Upper lobe of right lung (tissue), 1 donor: ENCODE measurements around the gene TRMT2A. TPM values are rescaled to one million over a fixed set of nuclear protein-coding genes. Genes with fewer than 3 reads are reported as not detected.
A peak's percentile ranks its signal among the peaks of the same experiment; 100 is the strongest.

Experiments
- ATAC-seq: fragments of 200-7000 bp; cut with Tn5 transposase; one replicate; pipeline ENCODE4 v1.9.1; 2020; ENCODE audit warnings: mild to moderate bottlenecking, moderate library complexity
- DNase-seq: peaks from one replicate; pipeline ENCODE4 v3.0.0-alpha.2; 2020
- H3K27ac ChIP-seq: fragments of 200-600 bp; one replicate; pipeline ENCODE4 v1.8.0; 2022
- H3K27me3 ChIP-seq: fragments of 200-600 bp; one replicate; pipeline ENCODE4 v1.8.0; 2022; ENCODE audit warnings: mild to moderate bottlenecking
- H3K36me3 ChIP-seq: fragments of 200-600 bp; one replicate; pipeline ENCODE4 v1.8.0; 2022
- H3K4me1 ChIP-seq: fragments of 200-600 bp; one replicate; pipeline ENCODE4 v1.8.0; 2022
- H3K4me3 ChIP-seq: fragments of 200-600 bp; one replicate; pipeline ENCODE4 v1.8.0; 2022; ENCODE audit warnings: mild to moderate bottlenecking
- H3K9me3 ChIP-seq: fragments of 200-600 bp; one replicate; pipeline ENCODE4 v1.8.0; 2022
- intact Hi-C: fragments of 100-400 bp; cut with DNase I; formaldehyde crosslinking; loops from one replicate; pipeline ENCODE4 v1.11.0; 2022
- total RNA-seq: library from RNA; stranded (reverse); fragmentation: NEBNext Ultra II Directional; extraction: Animal tissue kit (Norgen Biotek cat#: 25700); gene quantifications from one replicate; pipeline ENCODE4 v1.2.1, GENCODE V29; 2021
- TF ChIP-seq, protein P1 (sequence below): fragments of 200-600 bp; IDR thresholded peaks from one replicate; pipeline ENCODE4 v1.8.0; 2022; ENCODE audit warnings: antibody characterized with exemption
- donor health status: DM: no; HTN: yes; CAD: no; lungs with severe emphysema.

TRMT2A gene
- total RNA-seq, 1 donor from 2014 or later = 53.8 TPM

DNA sequence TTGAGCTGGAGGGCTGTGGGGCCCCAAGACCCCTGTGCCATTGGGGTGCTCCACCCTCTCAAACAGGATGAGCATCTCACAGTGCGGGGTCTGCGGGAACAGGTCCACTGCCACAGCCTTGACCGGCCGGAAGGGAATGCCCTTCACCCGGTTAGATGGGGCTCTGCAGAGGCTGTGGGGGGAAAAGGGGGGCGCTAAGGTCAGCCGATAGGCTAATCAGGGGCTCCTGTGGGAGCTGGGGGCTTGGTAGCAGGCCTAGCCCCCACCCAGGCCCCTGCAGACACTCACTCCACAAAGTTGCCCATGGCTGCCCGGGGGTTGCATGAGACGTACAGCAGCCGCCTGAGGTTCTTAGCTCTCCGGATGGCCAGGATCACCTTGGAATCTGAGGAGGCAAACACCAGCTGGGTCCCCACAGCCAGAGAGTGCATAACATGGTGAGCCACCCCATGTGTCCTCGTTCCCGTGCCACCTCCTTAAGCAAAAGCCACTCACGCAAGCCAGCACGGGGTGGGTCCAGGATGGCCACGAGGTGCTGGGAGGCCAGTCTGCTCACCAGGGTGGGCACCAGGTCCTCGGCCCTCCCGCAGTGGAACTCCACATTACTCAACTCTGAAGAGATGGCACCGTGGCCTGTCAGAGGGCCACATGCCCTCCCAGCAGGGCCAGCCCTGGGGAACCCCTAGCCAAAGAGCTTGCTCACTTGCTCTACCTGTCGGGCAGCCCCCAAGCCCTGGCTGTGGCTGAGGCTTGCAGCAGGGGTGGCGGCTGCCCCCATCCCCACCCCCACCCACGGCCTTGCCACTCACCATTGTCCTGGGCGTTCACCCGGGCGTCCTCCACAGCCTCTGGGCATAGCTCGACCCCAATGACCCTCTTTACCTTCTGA is 4.2 kb downstream of the TRMT2A start:
- Histone ChIP-seq H3K27me3 (no peaks in the 10 kb centered on the region), H3K27ac (no peak overlapping the region), H3K4me1 (peaks cover 10% of the 10 kb centered on the region), H3K4me3 (no peak overlapping the region), H3K9me3 (no peaks in the 10 kb centered on the region), H3K36me3 (peaks cover 69% of the 10 kb centered on the region)
- TF ChIP-seq, protein P1, sequence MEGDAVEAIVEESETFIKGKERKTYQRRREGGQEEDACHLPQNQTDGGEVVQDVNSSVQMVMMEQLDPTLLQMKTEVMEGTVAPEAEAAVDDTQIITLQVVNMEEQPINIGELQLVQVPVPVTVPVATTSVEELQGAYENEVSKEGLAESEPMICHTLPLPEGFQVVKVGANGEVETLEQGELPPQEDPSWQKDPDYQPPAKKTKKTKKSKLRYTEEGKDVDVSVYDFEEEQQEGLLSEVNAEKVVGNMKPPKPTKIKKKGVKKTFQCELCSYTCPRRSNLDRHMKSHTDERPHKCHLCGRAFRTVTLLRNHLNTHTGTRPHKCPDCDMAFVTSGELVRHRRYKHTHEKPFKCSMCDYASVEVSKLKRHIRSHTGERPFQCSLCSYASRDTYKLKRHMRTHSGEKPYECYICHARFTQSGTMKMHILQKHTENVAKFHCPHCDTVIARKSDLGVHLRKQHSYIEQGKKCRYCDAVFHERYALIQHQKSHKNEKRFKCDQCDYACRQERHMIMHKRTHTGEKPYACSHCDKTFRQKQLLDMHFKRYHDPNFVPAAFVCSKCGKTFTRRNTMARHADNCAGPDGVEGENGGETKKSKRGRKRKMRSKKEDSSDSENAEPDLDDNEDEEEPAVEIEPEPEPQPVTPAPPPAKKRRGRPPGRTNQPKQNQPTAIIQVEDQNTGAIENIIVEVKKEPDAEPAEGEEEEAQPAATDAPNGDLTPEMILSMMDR = no peak
- intact Hi-C loops = no loop called here
- no peak for DNase-seq
- no peak for ATAC-seq

DNA sequence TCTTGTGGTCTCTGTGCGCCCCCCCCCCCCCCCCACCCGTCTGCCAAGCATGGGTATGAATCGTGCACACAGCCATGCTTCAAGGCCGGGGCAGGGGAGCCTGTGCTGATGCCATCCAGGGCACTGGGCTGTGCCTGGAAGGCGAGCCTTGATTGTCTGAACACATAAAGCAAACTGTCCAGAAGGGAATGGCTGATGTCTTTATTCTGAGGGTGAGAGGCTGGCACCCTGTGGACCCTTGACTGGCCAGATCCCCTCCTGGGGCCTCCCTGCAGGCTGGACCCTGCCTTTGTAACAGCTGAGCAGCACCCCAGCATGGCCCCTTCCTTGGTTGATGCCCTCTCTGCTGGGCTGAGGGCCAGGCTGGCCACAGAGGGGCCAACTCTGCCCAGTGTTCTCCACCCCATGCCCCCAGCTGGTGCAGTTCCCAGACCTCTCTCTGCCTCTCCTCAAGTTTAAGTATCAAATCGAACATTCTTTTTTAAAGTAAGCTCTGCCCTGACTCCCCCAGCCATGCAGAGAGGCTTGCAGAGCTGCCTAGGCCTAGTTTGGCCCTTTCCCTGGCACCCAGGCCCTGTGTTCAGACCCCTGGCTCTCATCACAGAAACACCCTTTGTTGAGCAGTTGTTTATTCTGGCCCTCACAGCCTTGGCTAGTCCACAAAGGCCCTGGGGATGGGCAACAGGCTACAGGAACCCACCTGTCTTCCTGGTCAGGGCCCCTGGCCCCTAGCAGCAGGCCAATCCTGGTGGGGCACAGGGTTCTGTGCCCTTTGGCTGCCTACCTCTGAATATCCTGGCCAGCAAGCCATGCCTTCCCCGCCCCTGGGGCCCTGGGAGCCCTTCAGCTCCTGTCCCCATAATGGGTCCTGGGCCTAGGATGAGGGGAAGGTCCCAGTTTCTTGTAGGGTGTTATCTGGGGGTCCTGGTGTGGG is 5.1 kb downstream of the TRMT2A start:
- H3K9me3 ChIP-seq = no peaks in the 10 kb centered on the region
- TF ChIP-seq, protein P1 = no peak
- ATAC-seq (no peak), DNase-seq (no peak)
- intact Hi-C loops = no loop called here
- H3K27me3 ChIP-seq = no peaks in the 10 kb centered on the region
- peaks cover 78% of the 10 kb centered on the region for H3K36me3 ChIP-seq
- no peak overlapping the region for H3K4me3 ChIP-seq
- no peak overlapping the region for H3K27ac ChIP-seq
- peaks cover 10% of the 10 kb centered on the region for H3K4me1 ChIP-seq

GRCh38 chr22:20111045-20111688 is 5.9 kb downstream of the TRMT2A start:
- H3K27me3 ChIP-seq = no peaks in the 10 kb centered on the region
- peaks cover 6% of the 10 kb centered on the region for H3K4me1 ChIP-seq
- ATAC-seq = no peak
- intact Hi-C loops = no loop called here
- DNase-seq = no peak
- no peak overlapping the region for H3K27ac ChIP-seq
- TF ChIP-seq, protein P1 = peak; percentile 23
- H3K36me3 ChIP-seq = peaks cover 86% of the 10 kb centered on the region
- no peak overlapping the region for H3K4me3 ChIP-seq
- no peaks in the 10 kb centered on the region for H3K9me3 ChIP-seq

- intact Hi-C loops = no loop called here
- H3K27me3 ChIP-seq = no peaks in the 10 kb centered on the region
- DNase-seq (no peak), ATAC-seq (no peak)
- no peaks in the 10 kb centered on the region for H3K9me3 ChIP-seq
- no peak overlapping the region for H3K27ac ChIP-seq
- H3K36me3 ChIP-seq = peaks cover 89% of the 10 kb centered on the region
- TF ChIP-seq, protein P1 = no peak
- no peaks in the 10 kb centered on the region for H3K4me1 ChIP-seq
- H3K4me3 ChIP-seq = no peak overlapping the region
Observed at GRCh38 chr22:20110359-20110985, 6.6 kb downstream of the TRMT2A start.
